Stimulated activated CD4-positive, alpha-beta T cell treated with anti-CD3 and anti-CD28 coated beads, Interleukin-2, amount 100 ng/mL, for 48 hours (primary cell): ENCODE results near the gene RALGAPA2.
A peak's percentile ranks its signal among the peaks of the same experiment; 100 is the strongest.
"Not testable (repeated sequence)": the region's sequence is repeated elsewhere in the genome, so short reads cannot be mapped to it uniquely, and the experiment has no call there.

ENCODE experiments used
- DNase-seq, 2 donors: peaks; one replicate each; pipeline ENCODE4 v3.0.0-alpha.2; 2020

The RALGAPA2 gene

DNA sequence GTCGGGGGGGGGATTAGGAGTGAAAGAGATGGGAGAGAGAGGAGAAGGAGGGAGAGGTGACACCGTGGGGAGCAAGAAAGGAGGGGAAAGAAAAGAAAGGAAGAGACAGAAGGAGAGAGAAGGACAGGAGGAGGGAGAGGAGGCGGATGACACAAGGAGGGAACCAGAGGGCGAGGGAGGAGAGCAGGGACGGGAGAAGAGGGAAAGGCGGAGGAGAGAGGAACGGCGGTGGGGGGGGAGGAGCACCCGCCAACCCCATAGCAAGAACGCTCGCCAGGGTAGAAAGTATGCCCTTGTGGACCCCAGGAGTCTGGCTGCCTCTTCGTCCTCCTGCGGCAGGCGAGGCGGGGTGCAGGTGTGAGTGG lies 349.0 kb downstream of the RALGAPA2 start:
- no peak for DNase-seq

GRCh38 chr20:20362774-20363433 lies 349.5 kb downstream of the RALGAPA2 start:
- no peak for DNase-seq

DNA sequence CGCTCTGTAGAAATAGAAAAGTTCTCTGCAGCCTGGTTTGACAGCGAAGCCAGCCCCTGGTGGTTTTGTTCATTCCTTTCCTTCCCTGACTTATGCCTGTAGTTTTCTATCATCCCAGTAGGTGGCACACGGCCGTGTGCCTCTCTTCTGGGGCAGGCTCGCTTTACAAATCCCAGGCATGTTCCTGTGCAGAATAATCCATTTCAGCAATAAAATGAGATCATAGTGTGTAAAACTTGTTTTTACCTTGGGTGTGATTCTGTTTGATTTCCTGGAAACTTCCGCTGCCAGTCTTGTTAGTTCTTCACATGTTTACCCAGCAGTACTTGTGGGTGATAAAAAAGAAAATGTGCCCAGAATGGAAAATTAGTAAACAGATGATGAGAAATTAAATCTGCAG lies 352.0 kb downstream of the RALGAPA2 start:
- peak in 1 of 2 donors; percentile 39 for DNase-seq

DNA sequence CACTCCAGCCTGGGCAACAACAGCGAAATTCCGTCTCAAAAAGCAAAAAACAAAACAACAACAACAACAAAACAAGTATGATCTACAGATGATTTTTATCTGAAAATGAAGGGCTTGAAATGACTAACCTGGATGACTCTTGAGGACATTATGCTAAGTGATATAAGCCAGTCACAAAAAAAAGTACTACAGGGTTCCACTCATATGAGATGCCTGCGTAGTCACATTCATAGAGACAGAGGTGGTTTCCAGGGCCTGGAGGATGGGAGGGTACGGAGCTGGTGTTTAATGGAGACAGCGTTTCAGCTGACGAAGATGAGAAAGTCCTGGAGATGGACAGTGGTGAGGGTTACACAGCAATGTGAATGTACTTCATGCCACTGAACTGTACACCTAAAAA lies 352.8 kb downstream of the RALGAPA2 start:
- no peak for DNase-seq

GRCh38 chr20:20358801-20359200 lies 353.6 kb downstream of the RALGAPA2 start:
- no peak for DNase-seq

- not testable (repeated sequence) for DNase-seq
Observed at GRCh38 chr20:20355503-20355902, 356.9 kb downstream of the RALGAPA2 start.

- no peak for DNase-seq
Observed at GRCh38 chr20:20353576-20353975, 358.9 kb downstream of the RALGAPA2 start.

DNA sequence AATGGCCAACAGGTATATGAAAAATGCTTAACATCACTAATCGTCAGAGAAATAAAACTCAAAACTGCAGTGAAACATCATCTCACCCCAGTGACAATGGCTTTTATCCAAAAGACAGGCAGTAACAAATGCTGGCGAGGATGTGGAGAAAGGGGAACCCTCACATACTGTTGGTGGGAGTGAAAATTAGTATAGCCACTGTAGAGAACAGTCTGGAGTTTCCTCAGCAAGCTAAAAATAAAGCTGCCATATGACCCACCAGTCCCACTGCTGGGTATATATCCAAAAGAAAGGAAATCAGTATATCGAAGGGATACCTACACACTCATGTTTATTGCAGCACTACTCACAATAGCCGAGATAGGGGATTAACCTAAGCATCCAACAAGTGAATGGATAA lies 368.0 kb downstream of the RALGAPA2 start:
- no peak for DNase-seq

- DNase-seq = no peak
Observed at GRCh38 chr20:20343932-20344331, 368.5 kb downstream of the RALGAPA2 start.
